ENCODE measurements around the gene CD84.

- TF ChIP-seq CTCF (IDR thresholded peaks at IDR 0.05): no peak
- no peak for TF ChIP-seq POLR2A (IDR thresholded peaks at IDR 0.05)
Measured at GRCh38 chr1:160623862-160624261, 44.6 kb upstream of the CD84 start.
